ENCODE results near the gene CPLX1. TPM values are rescaled to one million over a fixed set of nuclear protein-coding genes. Genes with fewer than 3 reads are reported as not detected.

CPLX1 gene
- total RNA-seq, 1 donor from 2014 or later, result 4.8 TPM

DNA sequence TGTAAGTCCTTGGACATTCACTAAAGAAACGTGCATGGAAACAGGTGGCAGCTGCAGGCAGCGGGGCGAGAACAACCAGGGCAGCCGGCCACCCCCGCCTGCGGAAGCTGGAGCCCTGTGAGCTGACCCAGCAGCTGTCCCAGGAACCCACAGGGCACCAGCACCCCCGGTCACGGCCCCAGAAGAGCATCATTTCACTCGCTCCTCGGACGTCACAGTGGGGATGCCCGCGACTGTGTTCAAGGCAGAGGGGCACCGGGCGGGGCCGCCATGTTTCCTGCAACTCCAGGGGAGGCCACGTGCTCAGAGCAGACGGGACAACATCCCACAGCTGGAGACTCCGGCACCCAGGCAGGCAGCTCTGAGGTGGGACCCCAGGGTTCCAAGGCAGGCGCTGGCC lies 45.0 kb upstream of the CPLX1 start:
- H3K36me3 ChIP-seq, result peaks cover 84% of the 10 kb centered on the region
- H3K27me3 ChIP-seq (ENCODE audit: low read depth), result no peaks in the 10 kb centered on the region
- TF ChIP-seq, protein P1, sequence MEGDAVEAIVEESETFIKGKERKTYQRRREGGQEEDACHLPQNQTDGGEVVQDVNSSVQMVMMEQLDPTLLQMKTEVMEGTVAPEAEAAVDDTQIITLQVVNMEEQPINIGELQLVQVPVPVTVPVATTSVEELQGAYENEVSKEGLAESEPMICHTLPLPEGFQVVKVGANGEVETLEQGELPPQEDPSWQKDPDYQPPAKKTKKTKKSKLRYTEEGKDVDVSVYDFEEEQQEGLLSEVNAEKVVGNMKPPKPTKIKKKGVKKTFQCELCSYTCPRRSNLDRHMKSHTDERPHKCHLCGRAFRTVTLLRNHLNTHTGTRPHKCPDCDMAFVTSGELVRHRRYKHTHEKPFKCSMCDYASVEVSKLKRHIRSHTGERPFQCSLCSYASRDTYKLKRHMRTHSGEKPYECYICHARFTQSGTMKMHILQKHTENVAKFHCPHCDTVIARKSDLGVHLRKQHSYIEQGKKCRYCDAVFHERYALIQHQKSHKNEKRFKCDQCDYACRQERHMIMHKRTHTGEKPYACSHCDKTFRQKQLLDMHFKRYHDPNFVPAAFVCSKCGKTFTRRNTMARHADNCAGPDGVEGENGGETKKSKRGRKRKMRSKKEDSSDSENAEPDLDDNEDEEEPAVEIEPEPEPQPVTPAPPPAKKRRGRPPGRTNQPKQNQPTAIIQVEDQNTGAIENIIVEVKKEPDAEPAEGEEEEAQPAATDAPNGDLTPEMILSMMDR (IDR thresholded peaks at IDR 0.05; ENCODE audit: borderline replicate concordance), result no peak
- intact Hi-C loops (cut with micrococcal nuclease), result no loop called here
- no peaks in the 10 kb centered on the region for H3K9me3 ChIP-seq (replicated peaks)
- DNase-seq, result no peak
- H3K4me1 ChIP-seq, result no peaks in the 10 kb centered on the region
- no peak overlapping the region for H3K4me3 ChIP-seq
- no peak overlapping the region for H3K27ac ChIP-seq (replicated peaks)

DNA sequence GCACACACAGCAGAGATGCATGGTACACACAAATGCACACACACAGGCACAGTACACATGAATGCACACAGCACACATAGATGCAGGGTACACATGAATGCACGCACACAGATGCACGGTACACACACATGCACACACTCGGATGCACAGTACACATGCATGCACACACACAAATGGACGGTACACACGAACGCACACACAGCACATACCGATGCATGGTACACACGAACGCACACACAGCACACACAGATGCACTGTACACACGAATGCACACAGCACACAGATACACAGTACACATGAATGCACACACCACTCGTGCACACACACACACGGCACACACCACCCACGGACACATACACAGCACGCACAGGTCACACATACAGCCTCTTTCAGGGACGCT lies 43.8 kb upstream of the CPLX1 start:
- Histone ChIP-seq H3K4me1 (no peaks in the 10 kb centered on the region), H3K27ac (replicated peaks) (no peak overlapping the region), H3K27me3 (ENCODE audit: low read depth) (no peaks in the 10 kb centered on the region), H3K9me3 (replicated peaks) (no peaks in the 10 kb centered on the region), H3K36me3 (peaks cover 84% of the 10 kb centered on the region), H3K4me3 (no peak overlapping the region)
- intact Hi-C loops (cut with micrococcal nuclease), result no loop called here
- no peak for DNase-seq
- TF ChIP-seq, protein P1 (IDR thresholded peaks at IDR 0.05; ENCODE audit: borderline replicate concordance), result no peak

DNA sequence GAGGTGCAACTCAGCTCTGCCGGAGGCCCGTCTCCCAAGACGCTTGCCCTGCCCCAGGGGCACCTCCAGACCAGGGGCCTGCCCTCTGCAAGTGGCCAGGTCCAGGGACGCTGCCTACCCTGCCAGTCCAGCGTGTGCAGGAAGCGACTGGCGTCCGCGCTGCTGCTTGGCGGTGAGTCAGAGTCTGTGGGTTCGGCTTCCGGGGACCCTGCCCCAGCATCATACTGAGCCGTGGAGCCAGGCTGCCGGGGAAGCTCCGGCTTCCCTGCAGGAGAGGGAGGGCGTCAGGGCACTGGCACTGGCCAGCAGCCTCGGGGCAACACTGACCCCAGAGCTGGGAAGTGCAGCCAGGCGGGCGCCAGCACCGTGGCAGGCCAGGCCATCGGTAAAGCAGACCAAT lies 42.5 kb upstream of the CPLX1 start:
- Histone ChIP-seq H3K9me3 (replicated peaks) (no peaks in the 10 kb centered on the region), H3K4me3 (no peak overlapping the region), H3K27ac (replicated peaks) (no peak overlapping the region), H3K4me1 (no peaks in the 10 kb centered on the region), H3K36me3 (peaks cover 84% of the 10 kb centered on the region), H3K27me3 (ENCODE audit: low read depth) (no peaks in the 10 kb centered on the region)
- DNase-seq, result no peak
- intact Hi-C loops (cut with micrococcal nuclease), result no loop called here
- TF ChIP-seq, protein P1 (IDR thresholded peaks at IDR 0.05; ENCODE audit: borderline replicate concordance), result no peak

DNA sequence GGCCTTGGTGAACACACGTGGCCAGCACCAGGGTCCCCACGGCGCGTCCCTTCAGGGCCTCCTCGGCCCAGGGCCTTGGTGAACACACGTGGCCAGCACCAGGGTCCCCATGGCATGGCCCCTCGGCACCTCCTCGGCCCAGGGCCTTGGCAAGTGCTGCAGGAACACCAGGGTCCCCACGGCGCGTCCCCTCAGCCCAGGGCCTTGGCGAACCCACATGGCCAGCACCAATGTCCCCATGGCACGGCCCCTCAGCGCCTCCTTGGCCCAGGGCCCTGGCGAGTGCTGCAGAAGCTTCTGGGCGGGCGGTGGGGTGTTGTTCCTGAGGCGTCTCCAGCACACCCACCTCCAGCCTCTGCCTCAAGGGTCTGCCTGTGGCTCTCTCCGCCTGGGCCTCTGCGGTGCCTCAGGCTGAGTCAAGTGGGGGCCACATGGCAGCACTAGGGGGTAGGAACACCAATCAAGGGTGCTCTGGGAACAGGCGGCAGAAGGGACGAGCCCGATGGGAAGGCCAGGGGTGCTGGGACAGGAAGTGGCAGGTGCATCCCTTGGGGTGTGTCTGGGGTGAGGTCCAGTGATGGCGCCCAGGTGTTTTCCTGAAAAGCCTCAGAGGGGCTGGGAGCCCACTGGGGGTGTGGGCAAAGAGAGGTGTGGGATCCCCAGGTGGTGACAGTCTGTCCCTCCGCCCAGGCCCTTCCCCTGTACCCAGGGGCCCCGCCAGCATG lies 41.8 kb upstream of the CPLX1 start:
- Histone ChIP-seq H3K27ac (replicated peaks) (no peak overlapping the region), H3K9me3 (replicated peaks) (peaks cover 2% of the 10 kb centered on the region), H3K4me3 (no peak overlapping the region), H3K27me3 (ENCODE audit: low read depth) (no peaks in the 10 kb centered on the region), H3K4me1 (no peaks in the 10 kb centered on the region), H3K36me3 (peaks cover 85% of the 10 kb centered on the region)
- TF ChIP-seq, protein P1 (IDR thresholded peaks at IDR 0.05; ENCODE audit: borderline replicate concordance), result no peak
- intact Hi-C loops (cut with micrococcal nuclease), result no loop called here
- no peak for DNase-seq

DNA sequence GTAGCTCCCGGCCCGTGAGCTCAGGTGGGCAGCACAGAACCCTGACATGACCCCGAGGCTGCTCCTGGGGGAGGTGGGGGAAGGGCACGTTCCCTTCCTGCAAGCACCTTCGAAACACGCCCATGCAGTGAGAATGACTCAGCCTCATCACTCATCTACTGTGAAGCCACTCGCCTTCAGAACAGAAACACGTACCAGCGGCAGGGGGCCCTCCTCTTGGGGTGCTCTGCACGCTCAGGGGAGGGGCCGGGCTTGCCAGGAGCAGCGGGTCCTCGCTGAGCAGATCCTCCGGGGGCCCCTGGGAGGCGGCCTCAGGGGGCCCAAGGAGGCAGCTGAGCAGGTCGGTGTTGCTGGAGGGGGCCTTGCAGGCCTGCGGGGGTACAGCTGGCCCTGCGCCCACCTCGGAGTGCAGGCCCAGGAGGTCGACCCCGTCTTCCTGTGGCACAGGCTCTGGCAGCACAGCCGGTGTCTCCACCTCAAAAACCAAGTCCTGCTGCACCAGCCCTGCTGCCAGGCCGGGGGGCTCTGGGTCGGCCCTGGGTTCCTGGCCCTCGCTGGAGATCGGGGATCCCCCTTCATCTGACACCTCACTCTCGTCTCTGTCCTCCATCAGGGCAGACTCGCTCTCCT lies 40.9 kb upstream of the CPLX1 start:
- H3K9me3 ChIP-seq (replicated peaks), result peaks cover 4% of the 10 kb centered on the region
- no peaks in the 10 kb centered on the region for H3K27me3 ChIP-seq (ENCODE audit: low read depth)
- H3K4me3 ChIP-seq, result no peak overlapping the region
- intact Hi-C loops (cut with micrococcal nuclease), result no loop called here
- no peak overlapping the region for H3K27ac ChIP-seq (replicated peaks)
- H3K36me3 ChIP-seq, result peaks cover 87% of the 10 kb centered on the region
- TF ChIP-seq, protein P1 (IDR thresholded peaks at IDR 0.05; ENCODE audit: borderline replicate concordance), result no peak
- H3K4me1 ChIP-seq, result no peaks in the 10 kb centered on the region
- DNase-seq, result no peak

Data from left ventricle myocardium inferior (tissue), 1 donor.